Measurements from ENCODE around the gene HSD17B8. TPM values are rescaled to one million over a fixed set of nuclear protein-coding genes. Genes with fewer than 3 reads are reported as not detected.

Gene HSD17B8
- total RNA-seq, 2 experiments from 2014 or later = 8.6 to 10.5 TPM

DNA sequence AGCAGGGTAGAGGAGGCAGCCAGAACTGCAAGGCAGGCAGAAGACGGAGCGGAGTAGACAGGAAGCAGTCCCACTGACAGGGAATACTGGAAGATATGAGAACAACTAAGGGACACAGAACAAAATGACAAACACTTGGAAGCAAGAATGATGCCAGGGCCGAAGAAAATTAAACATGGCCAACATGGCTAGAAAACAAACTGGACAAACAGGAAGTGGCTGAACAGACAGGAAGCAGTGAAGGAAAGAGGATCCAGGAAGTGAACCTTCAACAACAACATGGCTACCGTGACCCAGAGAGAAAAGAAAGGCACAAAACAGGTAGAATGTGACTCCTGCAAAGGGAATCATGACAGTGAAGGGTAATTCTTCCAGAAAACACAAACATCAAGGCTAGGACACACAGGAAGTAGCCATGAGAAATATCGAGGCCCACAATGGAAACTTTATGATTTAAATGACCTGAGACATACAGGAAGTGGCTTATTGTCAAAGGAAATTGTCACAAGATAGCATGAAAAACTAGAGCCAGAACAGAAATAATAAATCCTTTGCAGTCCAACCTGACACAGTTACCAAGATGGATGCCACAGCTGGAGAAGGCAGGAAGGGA, 21.3 kb upstream of the HSD17B8 start:
- Mint-ChIP-seq H3K4me1 (ENCODE audit: low read depth) (peaks cover 25% of the 10 kb centered on the region), H3K4me3 (peak overlapping the region; percentile 68), H3K36me3 (ENCODE audit: low read depth) (peaks cover 16% of the 10 kb centered on the region), H3K27ac (peak overlapping the region; percentile 83), H3K27me3 (peaks cover 20% of the 10 kb centered on the region), H3K9me3 (peaks cover 13% of the 10 kb centered on the region)
- Histone ChIP-seq H3K4me3 (ENCODE audit: low read length) (no peak overlapping the region), H3K9me3 (ENCODE audit: control insufficient read depth in 1 of 2, insufficient read depth in 1 of 2, low read length in 2 of 2) (no peaks in the 10 kb centered on the region), H3K36me3 (ENCODE audit: insufficient read depth, low read length) (no peaks in the 10 kb centered on the region), H3K4me1 (ENCODE audit: insufficient read depth, low read length) (peaks cover 24% of the 10 kb centered on the region), H3K27ac (ENCODE audit: low read depth in 1 of 2, low read length in 2 of 2) (no peak overlapping the region), H3K27me3 (ENCODE audit: control insufficient read depth in 1 of 2, insufficient read depth in 2 of 2, low read length in 2 of 2) (no peaks in the 10 kb centered on the region)
- ATAC-seq (ENCODE audit: poor library complexity) = peak; percentile 63
- intact Hi-C loops (cut with DNase I, micrococcal nuclease) = no loop called here
- POLR2A ChIA-PET = interaction anchor here (0.6 to 2.7 kb wide), 11 partner anchors 9 to 339 kb away, joined by 3 to 18 read pairs (median 5); partner anchors contain the start of genes COL11A2, HSD17B8, RING1 and RPS18
- DNase-seq = peak in 2 of 14 experiments; percentile 18 to 59
- no peak for TF ChIP-seq CTCF (IDR thresholded peaks at IDR 0.05)
- CTCF ChIA-PET = interaction anchor here (1.3 to 1.7 kb wide), 3 partner anchors 14 to 35 kb away, joined by 3 to 6 read pairs (median 3); no protein-coding TSS in a partner anchor

- DNase-seq (no peak), ATAC-seq (ENCODE audit: poor library complexity) (no peak)
- intact Hi-C loops (cut with DNase I, micrococcal nuclease) = no loop called here
- H3K27me3 ChIP-seq (ENCODE audit: control insufficient read depth in 1 of 2, insufficient read depth in 2 of 2, low read length in 2 of 2) = no peaks in the 10 kb centered on the region
- peaks cover 37% of the 10 kb centered on the region for H3K27me3 Mint-ChIP-seq
- CTCF ChIA-PET = no interaction called here
- no peak overlapping the region for H3K4me3 ChIP-seq (ENCODE audit: low read length)
- no peak overlapping the region for H3K27ac ChIP-seq (ENCODE audit: low read depth in 1 of 2, low read length in 2 of 2)
- peaks cover 13% of the 10 kb centered on the region for H3K9me3 Mint-ChIP-seq
- peaks cover 0 to 4% of the 10 kb centered on the region in 2 experiments for H3K9me3 ChIP-seq (ENCODE audit: control insufficient read depth in 1 of 2, insufficient read depth in 1 of 2, low read length in 2 of 2)
- no peak for TF ChIP-seq CTCF (IDR thresholded peaks at IDR 0.05)
- H3K27ac Mint-ChIP-seq = no peak overlapping the region
- peaks cover 25% of the 10 kb centered on the region for H3K4me1 Mint-ChIP-seq (ENCODE audit: low read depth)
- peaks cover 16% of the 10 kb centered on the region for H3K36me3 Mint-ChIP-seq (ENCODE audit: low read depth)
- peaks cover 24% of the 10 kb centered on the region for H3K4me1 ChIP-seq (ENCODE audit: insufficient read depth, low read length)
- no peak overlapping the region for H3K4me3 Mint-ChIP-seq
- H3K36me3 ChIP-seq (ENCODE audit: insufficient read depth, low read length) = no peaks in the 10 kb centered on the region
- POLR2A ChIA-PET = no interaction called here
Observed at GRCh38 chr6:33185190-33185589, 19.3 kb upstream of the HSD17B8 start.

DNA sequence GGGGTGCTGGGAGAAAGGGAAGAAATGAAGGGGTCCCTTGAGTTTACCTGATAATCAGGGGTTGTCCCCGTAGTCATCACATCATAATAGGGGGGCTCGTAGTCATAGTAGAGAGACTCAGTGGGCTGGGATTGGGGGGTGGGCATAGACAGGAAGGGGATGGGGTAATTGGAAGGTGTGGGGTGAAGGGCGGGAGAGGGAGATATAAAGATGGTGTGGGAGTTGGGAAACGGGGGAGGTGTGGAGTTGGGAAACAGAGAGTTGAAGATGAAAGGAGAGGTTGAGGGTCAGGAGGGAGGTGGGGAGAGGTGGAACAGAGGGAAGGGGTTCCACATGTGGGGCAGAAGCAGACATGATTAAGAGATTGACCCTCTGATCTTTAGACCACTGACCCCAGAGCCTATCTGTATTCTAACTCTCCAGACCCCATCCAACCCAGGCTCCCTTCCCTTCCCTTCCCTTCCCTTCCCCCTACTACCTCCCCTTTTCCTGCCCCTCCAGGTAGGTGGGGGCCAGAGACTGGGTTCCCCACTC, 18.7 kb upstream of the HSD17B8 start:
- H3K27me3 Mint-ChIP-seq = peaks cover 42% of the 10 kb centered on the region
- TF ChIP-seq CTCF (IDR thresholded peaks at IDR 0.05) = no peak
- H3K4me1 ChIP-seq (ENCODE audit: insufficient read depth, low read length) = peaks cover 24% of the 10 kb centered on the region
- H3K27ac ChIP-seq (ENCODE audit: low read depth in 1 of 2, low read length in 2 of 2) = no peak overlapping the region
- peaks cover 2% of the 10 kb centered on the region in 2 experiments for H3K27me3 ChIP-seq (ENCODE audit: control insufficient read depth in 1 of 2, insufficient read depth in 2 of 2, low read length in 2 of 2)
- H3K4me3 ChIP-seq (ENCODE audit: low read length) = no peak overlapping the region
- no peak for ATAC-seq (ENCODE audit: poor library complexity)
- peaks cover 16% of the 10 kb centered on the region for H3K36me3 Mint-ChIP-seq (ENCODE audit: low read depth)
- POLR2A ChIA-PET = no interaction called here
- no peaks in the 10 kb centered on the region for H3K36me3 ChIP-seq (ENCODE audit: insufficient read depth, low read length)
- intact Hi-C loops (cut with DNase I, micrococcal nuclease) = no loop called here
- H3K4me3 Mint-ChIP-seq = no peak overlapping the region
- H3K9me3 ChIP-seq (ENCODE audit: control insufficient read depth in 1 of 2, insufficient read depth in 1 of 2, low read length in 2 of 2) = peaks cover 0 to 4% of the 10 kb centered on the region in 2 experiments
- CTCF ChIA-PET = interaction anchor here (1.1 kb wide), 1 partner anchor 63 kb away, joined by 3 read pairs; no protein-coding TSS in a partner anchor
- peaks cover 25% of the 10 kb centered on the region for H3K4me1 Mint-ChIP-seq (ENCODE audit: low read depth)
- peaks cover 13% of the 10 kb centered on the region for H3K9me3 Mint-ChIP-seq
- no peak overlapping the region for H3K27ac Mint-ChIP-seq
- DNase-seq = no peak

Measured in CD4-positive, alpha-beta T cell (primary cell).